ENCODE measurements around the gene CLEC7A.

The CLEC7A gene

DNA sequence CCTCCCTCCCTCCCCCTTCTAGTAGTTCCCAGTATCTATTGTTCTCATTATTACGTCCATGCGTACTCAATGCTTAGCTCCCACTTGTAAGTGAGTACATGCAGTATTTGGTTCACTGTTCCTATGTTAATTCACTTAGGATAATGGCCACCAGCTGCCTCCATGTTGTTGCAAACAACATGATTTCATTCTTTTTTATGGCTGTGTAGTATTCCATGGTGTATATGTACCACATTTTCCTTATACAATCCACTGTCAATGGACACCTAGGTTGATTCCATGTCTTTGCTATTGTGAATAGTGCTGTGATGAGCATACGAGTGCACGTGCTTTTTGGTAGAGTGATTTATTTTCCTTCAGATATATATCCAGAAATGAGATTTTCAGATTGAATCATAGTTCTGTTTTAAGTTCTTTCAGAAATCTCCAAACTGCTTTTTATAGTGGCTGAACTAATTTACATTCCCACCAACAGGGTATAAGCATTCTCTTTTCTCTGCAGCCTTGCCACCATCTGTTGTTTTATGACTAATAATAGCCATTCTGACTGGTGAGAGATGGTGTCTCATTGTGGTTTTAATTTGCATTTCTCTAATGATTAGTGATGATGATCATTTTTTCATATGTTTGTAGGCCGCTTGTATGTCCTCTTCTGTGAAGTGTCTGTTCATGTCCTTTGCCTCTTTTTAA lies 17.9 kb upstream of the CLEC7A start:
- FAIRE-seq (peak; percentile 52), DNase-seq (ENCODE audit: extremely low spot score, insufficient read length, low read depth) (no peak)

DNA sequence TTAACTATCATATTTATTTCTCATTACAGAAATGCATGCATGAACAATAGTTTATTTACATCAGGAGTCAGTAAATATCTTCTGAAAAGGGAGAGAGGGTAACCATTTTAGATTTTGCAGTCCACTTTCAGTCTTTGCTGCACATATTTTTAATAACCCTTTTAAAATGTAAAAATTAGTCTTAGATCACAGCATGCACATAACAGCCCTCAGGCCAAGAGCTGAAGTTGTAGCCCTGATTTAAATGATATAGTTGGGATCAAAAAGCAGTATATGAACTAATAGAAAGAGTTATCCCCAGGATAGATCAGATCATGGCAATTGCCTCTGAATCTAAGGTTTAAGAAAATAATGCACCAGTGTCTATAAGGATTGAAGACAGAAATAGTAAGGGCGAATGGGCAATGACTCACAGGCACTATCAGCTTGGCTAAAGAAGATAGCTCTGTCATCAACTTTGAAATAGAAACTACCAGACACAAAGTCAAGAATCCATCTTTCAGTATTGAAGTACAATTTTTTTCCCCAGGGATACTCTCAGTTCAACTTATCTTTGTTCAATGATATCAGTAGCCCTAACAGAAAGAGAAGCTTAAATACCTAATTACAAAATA lies 13.1 kb upstream of the CLEC7A start:
- FAIRE-seq: no peak

DNA sequence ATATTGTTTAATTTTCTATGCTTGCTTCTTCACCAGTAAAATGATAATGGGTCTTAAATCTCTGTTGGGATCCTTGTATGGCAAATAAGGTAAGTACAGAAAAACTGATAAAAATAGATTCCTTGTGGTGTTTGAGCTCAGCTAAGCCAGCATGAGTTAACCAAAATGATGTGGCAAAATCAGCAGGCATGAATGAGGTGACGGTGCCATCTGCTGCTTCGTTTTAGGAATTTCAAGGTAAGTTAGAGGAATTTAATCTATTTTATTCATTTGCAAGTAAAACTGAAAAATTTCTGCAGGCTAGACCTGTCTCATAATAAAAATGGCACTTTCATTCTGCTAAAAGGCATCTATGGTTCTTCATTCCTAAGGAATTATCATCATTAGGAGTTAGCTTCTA lies 10.0 kb upstream of the CLEC7A start:
- FAIRE-seq (peak; percentile 77), DNase-seq (ENCODE audit: extremely low spot score, insufficient read length, low read depth) (no peak)

More for the DNA sequence above, 13.1 kb upstream of the CLEC7A start:
- DNase-seq (ENCODE audit: extremely low spot score, insufficient read length, low read depth): no peak

DNA sequence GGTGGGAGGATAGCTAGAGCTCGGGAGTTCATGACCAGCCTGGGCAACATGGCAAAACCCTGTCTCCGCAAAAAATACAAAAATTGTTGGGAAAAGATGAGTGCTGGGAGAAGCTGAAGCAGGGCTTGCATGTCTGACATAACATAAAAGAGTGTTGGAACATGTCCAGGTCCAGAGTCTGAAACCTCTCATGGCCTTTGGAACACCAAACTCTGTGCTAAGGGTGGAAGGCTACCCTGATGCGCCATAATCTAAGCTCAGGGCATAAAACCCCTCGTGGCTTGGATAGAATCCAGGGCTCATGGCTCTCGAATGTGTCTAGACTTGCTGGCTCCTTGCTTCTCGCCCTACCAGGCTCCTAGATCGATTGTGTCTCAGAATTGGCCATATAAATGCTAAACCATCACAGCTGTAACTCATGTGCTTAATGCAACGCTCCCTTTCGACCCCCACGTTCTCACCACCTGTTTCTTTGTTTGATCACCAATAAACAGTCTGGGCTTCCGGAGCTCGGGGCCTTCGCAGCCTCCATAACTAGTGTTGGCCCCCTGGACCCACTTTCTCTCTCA lies 6.7 kb upstream of the CLEC7A start:
- no peak for FAIRE-seq
- no peak for DNase-seq (ENCODE audit: extremely low spot score, insufficient read length, low read depth)

DNA sequence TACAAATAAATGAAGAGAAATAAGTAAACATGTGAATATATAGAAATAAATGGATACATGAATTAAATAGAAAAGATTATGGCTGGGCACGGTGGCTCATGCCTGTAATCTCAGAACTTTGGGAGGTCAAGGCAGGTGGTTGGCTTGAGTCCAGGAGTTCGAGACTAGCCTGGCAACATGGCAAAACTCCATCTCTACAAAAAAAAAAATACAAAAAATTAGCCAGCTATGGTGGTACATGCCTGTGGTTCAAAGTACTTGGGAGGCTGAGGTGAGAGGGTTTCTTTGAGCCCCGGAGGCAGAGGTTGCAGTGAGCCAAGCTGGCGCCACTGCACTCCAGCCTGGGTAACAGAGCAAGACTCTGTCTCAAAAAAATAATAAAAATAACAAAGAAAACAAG lies 5.1 kb upstream of the CLEC7A start:
- no peak for FAIRE-seq

DNA sequence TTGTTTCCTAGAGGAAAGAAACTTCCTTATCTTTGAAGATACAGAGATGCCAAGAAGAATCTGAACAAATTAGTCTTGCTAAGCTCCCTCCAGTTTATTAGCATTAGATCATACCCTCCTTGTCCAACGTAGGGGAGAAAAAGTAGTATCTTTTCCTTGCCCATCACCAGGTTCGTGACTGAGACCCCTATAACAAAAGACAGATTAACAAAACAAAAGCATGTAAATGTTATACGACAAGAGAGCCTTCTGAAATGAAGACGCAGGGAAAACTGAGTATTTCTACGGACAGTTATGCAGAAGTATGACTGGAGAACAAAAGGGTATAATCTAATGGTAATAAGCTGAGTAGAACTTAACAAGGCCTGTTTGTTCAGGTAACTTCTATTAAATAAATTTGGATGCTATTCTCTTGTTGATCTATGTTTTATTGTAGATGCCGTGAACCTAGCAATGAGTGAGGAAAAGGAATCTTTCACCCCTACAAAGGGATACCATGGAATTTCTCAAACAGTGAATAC lies 2.9 kb upstream of the CLEC7A start:
- DNase-seq (ENCODE audit: extremely low spot score, insufficient read length, low read depth) (no peak), FAIRE-seq (no peak)

More for the DNA sequence above, 5.1 kb upstream of the CLEC7A start:
- DNase-seq (ENCODE audit: extremely low spot score, insufficient read length, low read depth): no peak

DNA sequence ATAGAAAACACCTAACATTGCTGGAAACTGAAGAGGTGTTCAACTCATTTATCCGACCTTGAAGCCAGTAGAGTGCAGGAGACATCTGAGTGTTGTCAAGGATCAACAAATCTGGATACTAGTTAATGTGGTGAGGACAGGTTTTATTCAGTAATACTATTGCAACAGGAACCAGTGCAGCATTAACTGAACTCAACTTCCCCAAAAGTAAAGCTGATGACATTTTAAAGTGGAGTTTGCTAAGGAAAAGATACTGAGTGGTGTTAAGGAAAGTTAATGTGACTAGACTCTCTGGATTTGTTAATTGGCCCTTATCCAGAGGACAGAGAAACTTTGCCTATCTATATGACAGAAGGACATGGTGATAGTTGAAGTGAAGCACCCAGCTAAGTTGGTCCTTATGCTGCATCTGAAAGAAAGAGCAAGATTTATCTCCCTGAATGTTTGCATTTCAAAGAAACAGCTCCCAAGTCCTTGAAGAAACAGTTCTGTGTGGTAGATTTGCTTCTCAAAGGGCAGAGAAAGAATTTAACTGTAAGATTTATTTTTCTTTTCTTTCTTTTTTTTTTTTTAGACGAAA lies 1.2 kb upstream of the CLEC7A start:
- FAIRE-seq: no peak
- no peak for DNase-seq (ENCODE audit: extremely low spot score, insufficient read length, low read depth)

DNA sequence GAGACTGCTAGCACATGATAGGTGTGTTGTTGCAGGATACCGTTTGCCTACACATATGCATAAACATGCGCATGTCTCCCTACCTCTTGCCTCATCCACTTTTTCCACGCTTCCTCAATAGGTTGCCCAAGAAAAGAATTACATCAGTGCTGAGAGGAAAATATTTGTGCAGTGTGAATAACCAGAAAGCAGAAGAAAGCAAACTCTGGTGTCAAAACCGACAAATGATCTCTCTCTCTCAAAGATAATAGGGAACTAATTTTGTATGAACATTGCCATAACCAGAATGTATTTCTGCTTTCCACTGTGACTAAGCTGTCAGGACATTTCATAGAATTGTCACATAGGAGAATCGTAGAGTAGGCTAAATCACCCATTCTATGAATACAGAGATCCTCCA lies 1.3 kb downstream of the CLEC7A start:
- FAIRE-seq (peak; percentile 29), DNase-seq (ENCODE audit: extremely low spot score, insufficient read length, low read depth) (no peak)

DNA sequence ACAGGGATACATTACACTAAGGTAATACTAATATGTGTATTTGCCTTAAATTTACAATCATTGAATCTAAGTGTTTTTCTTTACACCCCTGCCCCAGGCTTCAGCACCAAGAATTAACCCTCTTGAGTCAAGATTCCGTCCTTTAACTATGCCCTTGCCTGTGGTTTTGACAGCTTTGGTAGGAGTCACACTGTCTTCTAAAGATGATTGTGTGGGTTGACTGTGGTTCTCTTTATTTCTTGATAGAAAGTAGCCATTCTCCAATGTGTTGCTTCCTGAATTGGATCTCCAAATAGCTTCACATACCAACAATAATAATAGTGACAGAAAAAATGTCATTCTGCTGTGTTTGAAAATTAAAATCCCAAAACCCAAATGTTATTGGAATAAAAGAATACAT lies 3.6 kb downstream of the CLEC7A start:
- DNase-seq (ENCODE audit: extremely low spot score, insufficient read length, low read depth) (no peak), FAIRE-seq (no peak)

DNA sequence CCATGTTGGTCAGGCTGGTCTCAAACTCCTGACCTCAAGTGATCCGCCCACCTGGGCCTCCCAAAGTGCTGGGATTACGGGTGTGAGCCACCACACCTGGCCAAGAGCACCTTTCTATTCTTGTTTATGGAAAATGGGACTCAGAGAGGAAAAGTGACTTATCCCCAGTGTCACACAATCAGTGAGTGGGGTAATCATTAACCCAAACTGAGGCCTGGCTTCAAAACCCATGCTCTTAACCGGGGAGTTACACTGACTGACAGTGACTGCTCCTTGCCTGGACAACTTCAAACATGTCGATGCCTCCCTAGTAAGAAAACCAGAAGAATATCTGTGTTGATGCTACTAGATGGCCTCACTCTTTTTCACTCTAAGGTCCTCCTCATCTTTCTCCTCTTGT lies 7.3 kb downstream of the CLEC7A start:
- DNase-seq (ENCODE audit: extremely low spot score, insufficient read length, low read depth): no peak
- no peak for FAIRE-seq

DNA sequence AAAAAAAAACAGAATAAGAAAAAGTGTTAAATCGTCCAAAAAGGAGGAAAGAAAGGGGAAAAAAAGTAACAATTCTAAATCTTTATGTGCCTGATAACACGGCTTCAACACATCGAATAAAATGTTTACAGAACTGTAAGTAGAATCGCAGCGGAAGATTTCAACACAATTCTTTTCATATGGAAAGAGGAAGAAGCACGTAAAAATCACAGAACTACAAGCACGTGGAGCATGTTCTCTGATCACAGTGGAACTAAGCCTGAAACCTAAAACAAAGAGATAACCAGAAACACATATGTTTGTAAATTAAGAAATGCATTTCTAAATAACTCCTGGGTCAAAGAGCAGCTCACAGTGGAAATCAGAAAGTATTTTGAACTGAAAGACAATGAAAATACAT lies 8.7 kb downstream of the CLEC7A start:
- no peak for FAIRE-seq

DNA sequence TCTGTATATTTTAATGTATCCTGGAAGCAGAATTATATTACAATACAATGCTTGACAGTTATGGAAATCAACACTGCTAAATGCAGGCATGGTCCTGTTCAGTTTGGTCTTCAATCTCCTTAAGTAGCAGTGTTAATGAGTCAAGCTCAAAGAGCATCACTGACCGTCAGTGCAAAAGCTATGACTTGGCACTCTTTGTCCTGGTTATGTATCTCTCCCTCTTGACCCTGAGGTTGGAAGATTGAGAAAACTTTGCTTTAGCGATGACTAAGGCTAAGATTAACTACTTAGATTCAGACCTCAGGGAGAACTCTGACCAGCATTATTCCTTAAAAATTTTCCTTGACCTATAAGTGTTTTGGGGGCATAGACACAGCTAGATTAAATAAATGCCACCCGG lies 10.9 kb downstream of the CLEC7A start:
- no peak for DNase-seq (ENCODE audit: extremely low spot score, insufficient read length, low read depth)
- no peak for FAIRE-seq

More for the DNA sequence above, 8.7 kb downstream of the CLEC7A start:
- no peak for DNase-seq (ENCODE audit: extremely low spot score, insufficient read length, low read depth)

DNA sequence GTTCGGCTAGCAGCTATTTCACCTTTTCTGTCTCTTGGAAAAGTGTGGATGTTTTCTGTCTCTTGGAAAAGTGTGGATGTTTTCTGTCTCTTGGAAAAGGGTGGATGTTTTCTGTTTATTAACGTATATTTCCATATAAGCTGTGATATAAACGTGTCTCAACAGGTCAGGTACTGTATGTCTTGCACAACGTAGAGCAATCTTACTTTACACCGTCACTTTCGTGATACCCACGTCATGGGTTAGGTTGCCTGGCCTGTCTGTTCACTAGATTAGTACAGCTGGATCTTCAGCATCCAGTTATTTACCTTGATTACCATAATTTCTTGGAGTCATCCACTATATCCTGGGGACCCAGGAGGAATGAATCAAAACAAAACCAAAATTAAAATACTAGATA lies 14.1 kb downstream of the CLEC7A start:
- FAIRE-seq: no peak
- DNase-seq (ENCODE audit: extremely low spot score, insufficient read length, low read depth): no peak

DNA sequence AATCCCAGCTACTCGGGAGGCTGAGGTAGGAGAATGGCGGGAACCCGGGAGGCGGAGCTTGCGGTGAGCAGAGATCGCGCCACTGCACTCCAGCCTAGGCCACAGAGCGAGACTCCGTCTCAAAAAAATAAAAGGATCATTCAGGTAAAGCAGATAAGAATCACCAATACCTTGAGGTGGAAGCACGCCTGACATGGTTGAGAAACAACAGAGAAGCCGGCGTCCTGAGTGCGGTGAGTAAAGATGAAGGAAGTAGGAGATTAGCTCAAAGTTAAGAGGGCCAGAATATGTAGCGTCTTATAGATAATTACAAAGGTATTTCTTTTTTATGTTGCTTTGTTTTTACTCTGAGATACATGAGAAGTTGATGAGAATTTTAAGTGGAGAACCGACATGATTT lies 14.7 kb downstream of the CLEC7A start:
- no peak for FAIRE-seq
- no peak for DNase-seq (ENCODE audit: extremely low spot score, insufficient read length, low read depth)

DNA sequence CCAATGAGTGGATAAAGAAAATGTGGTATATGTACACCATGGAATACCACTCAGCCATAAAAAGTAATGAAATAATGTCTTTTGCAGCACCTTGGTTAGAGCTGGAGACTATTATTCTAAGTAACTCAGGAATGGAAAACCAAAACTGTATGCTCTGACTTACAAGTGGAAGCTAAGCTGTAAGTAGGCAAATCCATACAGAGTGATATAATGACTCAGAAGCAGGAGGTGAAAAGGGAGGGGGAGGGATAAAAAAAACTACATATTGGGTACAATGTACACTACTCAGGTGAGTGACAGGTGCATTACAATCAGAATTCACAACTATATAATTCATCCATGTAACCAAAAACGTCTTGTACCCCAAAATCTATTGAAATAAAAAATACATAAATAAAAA lies 16.1 kb downstream of the CLEC7A start:
- DNase-seq (ENCODE audit: extremely low spot score, insufficient read length, low read depth): no peak
- no peak for FAIRE-seq

DNA sequence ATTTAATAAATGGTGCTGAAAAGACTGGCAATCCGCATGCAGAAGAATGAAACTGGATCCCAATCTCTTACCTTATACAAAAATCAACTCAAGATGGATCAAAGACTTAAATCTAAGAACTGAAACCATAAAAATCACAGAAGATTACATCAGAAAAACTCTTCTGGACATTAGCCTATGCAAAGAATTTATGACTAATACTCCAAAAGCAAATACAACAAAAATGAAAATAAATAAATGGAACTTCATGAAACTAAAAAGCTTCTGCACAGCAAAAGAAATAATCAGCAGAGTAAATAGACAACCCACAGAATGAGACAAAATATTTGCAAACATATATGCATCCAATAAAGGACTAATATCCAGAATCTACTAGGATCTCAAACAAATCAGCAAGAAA lies 16.9 kb downstream of the CLEC7A start:
- no peak for FAIRE-seq
- DNase-seq (ENCODE audit: extremely low spot score, insufficient read length, low read depth): no peak

DNA sequence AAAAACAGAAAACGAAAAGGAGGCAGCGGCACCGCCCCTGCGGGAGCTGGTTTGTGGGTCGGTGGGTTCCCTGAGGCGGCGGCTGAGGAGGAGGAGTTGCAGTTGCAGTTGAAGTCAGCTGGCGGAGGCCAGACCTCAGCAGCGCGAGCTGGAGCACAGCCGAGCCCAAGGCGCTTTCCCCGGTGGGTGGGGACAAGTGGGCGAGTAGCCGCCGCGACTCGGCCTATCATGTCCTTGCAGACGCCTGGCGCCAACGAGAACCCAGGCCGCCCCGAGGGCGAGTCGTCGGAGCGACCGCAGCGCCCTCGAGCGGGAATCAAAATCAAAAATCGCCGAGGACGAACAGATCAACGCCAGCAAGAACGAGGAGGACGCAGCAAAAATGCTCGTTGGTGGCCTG lies 18.5 kb downstream of the CLEC7A start:
- FAIRE-seq: no peak
- no peak for DNase-seq (ENCODE audit: extremely low spot score, insufficient read length, low read depth)

DNA sequence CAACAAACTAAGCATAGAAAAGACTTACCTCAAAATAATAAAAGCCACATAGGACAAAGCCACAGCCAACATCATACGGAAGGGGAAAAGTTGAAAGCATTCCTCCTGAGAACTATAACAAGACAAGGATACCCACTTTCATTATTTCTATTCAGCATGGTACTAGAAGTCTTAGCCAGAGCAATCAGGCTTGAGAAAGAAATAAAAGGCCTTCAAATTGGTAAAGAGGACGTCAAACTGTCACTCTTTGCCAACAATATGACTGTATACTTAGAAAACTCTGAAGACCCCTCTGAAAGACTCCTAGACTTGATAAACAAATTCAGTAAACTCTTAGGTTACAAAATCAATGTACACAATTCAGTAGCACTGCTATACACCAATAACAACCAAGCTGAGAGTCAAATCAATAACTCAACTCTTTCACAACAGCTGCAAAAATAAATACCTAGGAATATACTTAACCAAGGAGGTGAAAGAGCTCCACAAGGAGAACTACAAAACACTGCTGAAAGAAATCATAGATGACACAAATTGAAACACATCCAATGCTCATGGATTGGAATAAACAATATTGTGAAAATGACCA lies 19.6 kb downstream of the CLEC7A start:
- FAIRE-seq (no peak), DNase-seq (ENCODE audit: extremely low spot score, insufficient read length, low read depth) (no peak)

DNA sequence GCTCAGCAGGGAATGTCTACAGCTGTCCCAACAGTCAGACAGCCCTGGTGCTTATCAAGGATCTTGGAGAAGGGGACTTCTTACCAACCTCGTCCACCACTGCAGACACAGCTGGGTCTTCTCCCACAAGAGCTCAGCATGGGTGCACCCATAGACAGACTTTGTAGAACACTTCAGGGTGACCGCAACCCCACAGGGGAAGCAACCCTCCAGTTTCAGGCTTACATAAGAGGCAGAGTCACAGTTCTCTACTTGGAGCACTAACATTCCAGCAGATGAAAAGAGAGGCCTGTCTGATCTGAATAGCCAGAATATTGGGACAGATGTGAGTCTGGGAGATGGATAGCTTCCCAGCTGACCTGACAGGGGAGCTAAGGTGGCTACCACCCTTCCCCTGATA lies 27.7 kb downstream of the CLEC7A start:
- FAIRE-seq: no peak
- DNase-seq (ENCODE audit: extremely low spot score, insufficient read length, low read depth): no peak

DNA sequence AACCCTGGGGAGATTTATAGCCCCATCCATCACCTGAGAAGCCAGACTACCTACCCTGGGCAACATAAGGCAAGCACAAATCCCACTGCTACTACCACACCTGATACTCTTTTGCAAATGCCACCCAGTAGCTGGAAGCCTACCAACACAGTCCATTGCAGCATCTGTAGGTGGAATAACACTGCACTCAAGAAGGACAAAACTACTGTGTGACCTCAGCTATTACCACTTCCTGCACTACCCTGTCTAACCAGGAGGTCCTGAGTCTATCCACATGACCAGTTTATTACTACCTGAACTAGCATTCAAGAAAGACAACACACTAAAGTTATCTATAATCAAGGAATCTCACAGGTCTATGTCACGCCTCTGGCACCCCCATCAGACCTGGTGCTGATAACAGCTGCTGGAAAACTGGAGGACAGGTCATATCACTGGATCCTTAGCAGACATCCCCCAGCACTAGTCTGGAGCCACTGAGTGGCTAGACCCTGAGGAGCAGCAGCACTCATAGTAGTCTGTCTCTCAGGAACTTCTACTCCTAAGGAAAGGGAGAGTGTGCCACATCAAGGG lies 28.3 kb downstream of the CLEC7A start:
- FAIRE-seq (no peak), DNase-seq (ENCODE audit: extremely low spot score, insufficient read length, low read depth) (no peak)
